Measurements from ENCODE around the gene WDR3.

The WDR3 gene

GRCh38 chr1:117929343-117930172, at the start of gene WDR3, which contains the start of gene GDAP2:
Gene WDR3 (plus strand): TSS chr1:117929739. CDS start chr1:117933320, 3,581 bp downstream.
Gene GDAP2 (minus strand): TSS chr1:117929621. CDS start chr1:117920357, 9,264 bp downstream.
- TF ChIP-seq RAD21 (IDR thresholded peaks at IDR 0.05; ENCODE audit: low read depth) (no peak), TCF12 (IDR thresholded peaks at IDR 0.05; ENCODE audit: low read depth) (peak; percentile 62), CREB1 (IDR thresholded peaks at IDR 0.05; ENCODE audit: low read depth) (peak; percentile 71), TEAD4 (IDR thresholded peaks at IDR 0.05) (peak; percentile 21; the same call in 1 of the 2 replicates), TAF1 (IDR thresholded peaks at IDR 0.05; ENCODE audit: low read depth) (peak; percentile 73), EP300 (IDR thresholded peaks at IDR 0.05; ENCODE audit: borderline replicate concordance) (no peak), MAX (IDR thresholded peaks at IDR 0.05) (peak; percentile 96)

- TF ChIP-seq EP300 (IDR thresholded peaks at IDR 0.05; ENCODE audit: borderline replicate concordance) (no peak), CEBPB (IDR thresholded peaks at IDR 0.05) (no peak), NFIC (IDR thresholded peaks at IDR 0.05) (no peak), RAD21 (IDR thresholded peaks at IDR 0.05; ENCODE audit: low read depth) (no peak), CREB1 (IDR thresholded peaks at IDR 0.05; ENCODE audit: low read depth) (no peak), FOXM1 (IDR thresholded peaks at IDR 0.05; ENCODE audit: borderline replicate concordance, low read depth) (no peak), MAX (IDR thresholded peaks at IDR 0.05) (no peak), USF1 (IDR thresholded peaks at IDR 0.05) (no peak), ZBTB7A (IDR thresholded peaks at IDR 0.05; ENCODE audit: low read depth) (no peak), YY1 (IDR thresholded peaks at IDR 0.05; ENCODE audit: low read depth) (no peak), TAF1 (IDR thresholded peaks at IDR 0.05; ENCODE audit: low read depth) (no peak), EGR1 (IDR thresholded peaks at IDR 0.05) (no peak), TEAD4 (IDR thresholded peaks at IDR 0.05) (no peak)
Observed at GRCh38 chr1:117883616-117884015, 45.9 kb upstream of the WDR3 start.

DNA sequence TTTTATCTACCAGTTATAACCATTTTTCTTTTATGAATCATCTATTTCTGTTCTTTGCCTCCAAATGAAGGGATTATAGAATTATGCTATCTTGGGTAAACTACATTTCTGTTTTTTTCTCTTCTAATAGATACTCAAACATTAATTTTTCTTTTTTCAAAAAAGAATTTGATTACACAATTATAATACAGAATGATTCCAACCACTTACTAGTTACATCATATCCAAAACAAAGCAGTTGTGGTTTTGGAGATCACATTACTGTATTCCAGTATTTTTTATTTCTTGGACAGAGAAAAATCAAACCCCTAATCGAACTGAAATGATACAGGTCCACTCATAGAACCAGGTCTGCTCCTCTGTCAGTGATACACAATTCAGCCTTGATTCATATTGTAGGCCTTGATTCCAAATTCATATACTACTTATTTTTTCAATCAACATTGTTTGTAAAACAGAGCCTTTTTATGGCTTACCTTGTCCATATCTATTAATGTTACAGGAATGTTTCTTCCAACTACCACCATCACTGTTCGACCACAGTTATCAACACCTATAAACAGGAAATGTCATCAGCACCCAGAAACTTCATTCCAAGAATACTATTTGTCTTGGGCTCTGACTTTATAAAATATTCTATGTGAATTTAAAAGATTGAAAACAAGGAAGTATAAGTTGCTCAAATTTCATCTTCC, 43.3 kb upstream of the WDR3 start:
- TF ChIP-seq CREB1 (IDR thresholded peaks at IDR 0.05; ENCODE audit: low read depth) = no peak
- TF ChIP-seq TCF12 (IDR thresholded peaks at IDR 0.05; ENCODE audit: low read depth) = no peak
- no peak for TF ChIP-seq NFIC (IDR thresholded peaks at IDR 0.05)
- no peak for TF ChIP-seq FOXM1 (IDR thresholded peaks at IDR 0.05; ENCODE audit: borderline replicate concordance, low read depth)
- TF ChIP-seq REST (IDR thresholded peaks at IDR 0.05; ENCODE audit: low read depth) = no peak

DNA sequence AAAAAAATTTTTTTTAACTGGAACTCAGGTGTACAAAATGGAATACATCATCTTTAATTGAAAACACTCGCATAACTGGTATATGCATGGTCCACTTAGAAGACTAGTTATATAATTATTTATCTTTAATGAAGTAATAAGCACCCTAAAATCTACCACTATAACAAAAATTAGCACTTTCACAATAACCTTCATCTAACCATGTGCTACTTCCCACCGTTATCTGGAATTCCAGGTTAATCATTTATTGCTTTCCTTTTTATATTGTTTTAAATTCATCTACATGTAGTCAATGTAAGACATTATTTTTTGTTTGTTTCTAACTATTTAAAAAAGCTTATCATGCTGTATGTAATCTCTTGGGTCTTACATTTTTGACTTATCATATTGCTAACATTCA, 39.1 kb upstream of the WDR3 start:
- TF ChIP-seq EGR1 (IDR thresholded peaks at IDR 0.05) (no peak), REST (IDR thresholded peaks at IDR 0.05; ENCODE audit: low read depth) (no peak), YY1 (IDR thresholded peaks at IDR 0.05; ENCODE audit: low read depth) (no peak)

DNA sequence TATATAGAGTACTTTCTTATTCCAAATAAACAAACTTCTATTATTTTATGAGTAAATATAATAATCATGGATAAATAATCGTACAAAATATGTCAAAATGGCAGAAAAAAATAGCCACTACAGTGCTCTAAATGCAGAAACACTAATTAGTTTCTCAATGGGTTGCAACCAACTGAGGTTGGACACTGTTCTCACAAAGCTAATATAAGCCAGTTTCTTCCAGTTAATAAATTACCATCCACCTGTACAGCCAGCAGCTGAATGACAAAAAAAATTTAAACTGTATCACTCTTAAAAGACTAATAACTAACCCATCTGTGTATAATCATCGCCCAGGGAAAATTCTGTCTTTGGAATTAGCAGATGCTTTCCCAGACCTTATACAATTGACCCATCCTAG, 37.0 kb upstream of the WDR3 start:
- no peak for TF ChIP-seq CREB1 (IDR thresholded peaks at IDR 0.05; ENCODE audit: low read depth)
- no peak for TF ChIP-seq EGR1 (IDR thresholded peaks at IDR 0.05)
- no peak for TF ChIP-seq REST (IDR thresholded peaks at IDR 0.05; ENCODE audit: low read depth)
- no peak for TF ChIP-seq TCF12 (IDR thresholded peaks at IDR 0.05; ENCODE audit: low read depth)
- no peak for TF ChIP-seq CEBPB (IDR thresholded peaks at IDR 0.05)
- no peak for TF ChIP-seq MAX (IDR thresholded peaks at IDR 0.05)
- TF ChIP-seq NFIC (IDR thresholded peaks at IDR 0.05) = no peak
- TF ChIP-seq USF1 (IDR thresholded peaks at IDR 0.05) = no peak
- TF ChIP-seq TEAD4 (IDR thresholded peaks at IDR 0.05) = no peak
- TF ChIP-seq RAD21 (IDR thresholded peaks at IDR 0.05; ENCODE audit: low read depth) = no peak
- no peak for TF ChIP-seq EP300 (IDR thresholded peaks at IDR 0.05; ENCODE audit: borderline replicate concordance)
